ENCODE results near the gene ICE1. TPM values are rescaled to one million over a fixed set of nuclear protein-coding genes. Genes with fewer than 3 reads are reported as not detected.
"Not testable (repeated sequence)": the region's sequence is repeated elsewhere in the genome, so short reads cannot be mapped to it uniquely, and the experiment has no call there.

Gene ICE1, protein sequence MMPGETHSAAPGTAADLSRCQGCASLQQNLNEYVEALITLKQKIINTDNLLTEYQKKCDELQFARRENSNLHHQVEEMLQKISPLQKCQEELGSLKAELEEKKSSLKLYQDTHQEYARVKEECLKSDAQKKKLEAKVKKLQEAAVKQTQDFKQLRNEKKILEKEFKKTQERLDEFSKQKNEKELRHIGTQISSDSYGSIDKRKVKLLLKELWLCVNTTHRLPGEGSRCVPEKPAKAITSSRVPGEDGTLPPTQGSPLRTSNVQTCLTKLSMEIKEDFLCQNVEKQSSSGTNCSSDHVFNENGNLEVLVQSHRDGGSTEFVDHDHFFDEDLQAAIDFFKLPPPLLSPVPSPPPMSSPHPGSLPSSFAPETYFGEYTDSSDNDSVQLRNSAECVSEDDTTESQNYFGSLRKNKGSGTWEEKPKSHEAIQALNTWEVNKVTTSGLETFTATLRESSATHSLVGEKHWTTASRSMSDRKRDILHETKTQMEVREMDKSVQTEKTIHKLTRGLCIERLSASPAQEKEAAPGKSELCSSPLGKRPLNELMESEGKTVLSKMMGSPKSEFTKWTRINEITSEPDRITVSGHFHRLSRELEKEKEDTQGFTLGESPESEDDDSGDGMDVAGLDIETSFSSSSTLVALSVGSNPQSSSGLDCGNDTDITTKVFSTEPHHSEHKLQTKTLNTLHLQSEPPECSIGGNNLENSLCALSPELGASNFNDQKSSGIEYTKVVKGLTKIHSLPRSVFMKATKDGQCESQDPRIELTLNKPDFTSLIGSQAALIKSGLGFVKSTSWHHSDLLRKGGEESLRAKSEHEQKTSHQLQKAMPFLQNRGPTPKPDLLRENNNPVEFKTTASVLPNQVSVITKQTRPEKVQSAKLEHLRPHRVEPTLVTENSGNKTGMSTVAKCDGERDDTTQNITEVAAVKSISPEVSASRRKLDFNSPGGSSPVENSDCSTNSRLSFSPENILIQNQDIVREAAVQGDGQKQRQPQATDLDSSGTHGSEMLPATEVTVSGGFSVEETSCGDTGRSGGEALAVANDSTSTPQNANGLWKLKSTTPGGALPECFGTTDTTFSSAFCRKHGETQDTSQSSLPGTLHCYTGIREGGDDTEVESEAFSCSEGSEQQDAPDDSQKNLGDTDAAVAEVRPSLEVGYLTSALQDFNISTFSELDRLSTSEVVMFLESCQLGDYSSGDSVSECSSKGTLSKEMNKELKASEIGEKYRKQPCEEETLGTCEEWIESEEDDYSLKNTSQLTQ (N-terminal part only)
- 20.3 and 24.4 TPM in 2 replicates for total RNA-seq (2014; rRNA removed; shearing (Covaris generic))

DNA sequence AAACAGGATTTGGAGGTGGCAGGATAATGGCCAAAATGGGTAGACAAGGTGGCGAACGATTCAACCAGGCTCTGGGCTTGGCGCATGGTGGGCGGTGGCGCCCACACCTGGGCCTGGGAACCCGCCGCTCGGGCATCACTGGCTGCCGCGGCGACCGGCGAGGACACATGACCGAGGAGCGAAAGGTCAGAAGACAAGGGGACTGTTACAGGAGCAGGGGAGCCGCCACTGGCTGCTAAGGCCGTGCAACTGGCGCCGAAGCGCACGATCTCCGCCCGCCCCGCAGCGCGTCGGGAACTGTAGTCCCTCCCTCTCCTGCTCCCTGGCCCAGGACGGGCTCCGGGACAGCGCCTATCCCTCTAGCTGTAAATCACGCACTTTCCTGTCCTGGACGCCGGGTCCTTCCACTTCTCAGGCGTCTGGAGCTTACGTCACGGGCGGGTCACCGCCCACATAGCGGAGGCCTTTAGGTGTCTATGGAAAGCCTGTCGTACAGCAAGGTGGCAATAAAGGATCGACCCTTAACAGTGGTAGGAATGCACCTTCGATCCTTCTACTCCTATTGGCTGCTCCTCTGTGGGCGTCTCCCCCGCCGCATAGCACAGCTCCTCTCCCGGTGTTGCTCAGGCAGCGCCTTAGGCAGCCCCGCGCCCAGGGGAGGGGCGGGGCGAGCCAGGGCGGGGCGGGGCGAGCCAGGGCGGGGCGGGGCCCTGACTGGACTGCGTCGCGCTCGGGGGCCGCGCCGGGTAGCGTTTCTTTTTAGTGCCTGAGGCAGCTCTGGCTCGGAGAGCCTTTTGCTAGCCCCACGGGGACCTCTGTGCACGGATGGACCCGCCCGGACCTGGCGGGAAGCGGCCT, at the start of gene ICE1:
TSS of gene ICE1 (plus strand) at position 717 of the 858 bp plus-strand sequence. CDS start 239 bp downstream, outside the sequence.
- DNase-seq (ENCODE audit: low read depth): peak; percentile 98

- no peak for DNase-seq (ENCODE audit: low read depth)
These were observed 49.5 kb upstream of the ICE1 start for GRCh38 chr5:5372930-5373329.

- DNase-seq (ENCODE audit: low read depth): no peak
These were observed 49.0 kb upstream of the ICE1 start for GRCh38 chr5:5373351-5373989.

- DNase-seq (ENCODE audit: low read depth): peak; percentile 76
These were observed 48.3 kb upstream of the ICE1 start for GRCh38 chr5:5374009-5374715.

DNA sequence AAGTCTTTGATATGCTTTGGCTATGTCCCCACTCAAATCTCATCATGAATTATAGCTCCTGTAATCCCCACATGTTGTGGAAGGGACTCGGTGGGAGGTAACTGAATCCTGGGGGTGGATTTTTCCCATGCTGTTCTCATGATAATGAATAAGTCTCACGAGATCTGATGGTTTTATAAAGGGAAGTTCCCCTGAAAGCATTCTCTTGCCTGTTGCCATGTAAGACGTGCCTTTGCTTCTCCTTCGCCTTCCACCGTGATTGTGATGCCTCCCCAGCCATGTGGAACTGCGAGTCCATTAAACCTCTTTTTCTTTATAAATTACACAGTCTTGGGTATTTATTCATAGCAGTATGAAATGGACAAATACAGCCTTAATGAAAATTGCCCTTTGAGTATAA, 44.7 kb upstream of the ICE1 start:
- no peak for DNase-seq (ENCODE audit: low read depth)

DNA sequence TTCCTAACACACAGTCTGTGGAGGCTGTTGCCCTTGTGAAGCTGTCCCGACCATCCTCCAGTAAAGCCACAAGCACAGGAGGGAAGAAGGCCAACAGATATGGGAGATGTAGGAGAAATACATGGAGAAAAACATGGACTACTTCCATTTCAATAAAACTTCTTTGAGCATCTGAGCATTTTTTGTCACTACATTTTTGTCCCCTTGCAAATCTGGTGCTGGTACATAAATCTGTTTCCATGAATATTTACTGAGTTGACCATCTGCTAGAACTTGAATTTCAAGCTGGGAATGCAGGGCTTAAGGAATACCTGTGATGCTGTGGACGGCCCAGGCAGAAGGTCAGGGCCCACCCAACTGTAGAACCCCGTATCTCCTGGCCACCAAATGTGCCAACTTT, 43.9 kb upstream of the ICE1 start:
- DNase-seq (ENCODE audit: low read depth): no peak

DNA sequence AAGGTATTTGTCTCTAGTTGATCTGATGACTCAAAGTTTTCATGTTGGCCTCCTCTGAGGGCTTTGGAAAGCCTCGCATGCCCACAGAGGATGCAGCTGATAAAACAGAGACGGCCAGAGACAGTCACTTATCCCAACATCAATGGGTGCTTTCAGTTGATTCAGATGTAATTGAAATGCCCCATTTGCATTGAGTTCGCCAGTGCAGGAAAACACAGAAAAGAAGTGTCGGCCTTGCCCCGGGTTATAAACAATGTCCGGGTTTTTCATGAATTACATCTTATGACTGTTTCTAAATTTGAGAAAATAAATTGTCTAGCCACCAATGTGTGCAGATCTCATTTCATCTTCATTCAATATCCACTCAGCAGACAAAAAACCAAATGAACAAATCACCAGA, 42.2 kb upstream of the ICE1 start:
- DNase-seq (ENCODE audit: low read depth): peak; percentile 41

- no peak for DNase-seq (ENCODE audit: low read depth)
These were observed 41.1 kb upstream of the ICE1 start for GRCh38 chr5:5381310-5381913.

- DNase-seq (ENCODE audit: low read depth): no peak
These were observed 39.0 kb upstream of the ICE1 start for GRCh38 chr5:5383461-5383860.

DNA sequence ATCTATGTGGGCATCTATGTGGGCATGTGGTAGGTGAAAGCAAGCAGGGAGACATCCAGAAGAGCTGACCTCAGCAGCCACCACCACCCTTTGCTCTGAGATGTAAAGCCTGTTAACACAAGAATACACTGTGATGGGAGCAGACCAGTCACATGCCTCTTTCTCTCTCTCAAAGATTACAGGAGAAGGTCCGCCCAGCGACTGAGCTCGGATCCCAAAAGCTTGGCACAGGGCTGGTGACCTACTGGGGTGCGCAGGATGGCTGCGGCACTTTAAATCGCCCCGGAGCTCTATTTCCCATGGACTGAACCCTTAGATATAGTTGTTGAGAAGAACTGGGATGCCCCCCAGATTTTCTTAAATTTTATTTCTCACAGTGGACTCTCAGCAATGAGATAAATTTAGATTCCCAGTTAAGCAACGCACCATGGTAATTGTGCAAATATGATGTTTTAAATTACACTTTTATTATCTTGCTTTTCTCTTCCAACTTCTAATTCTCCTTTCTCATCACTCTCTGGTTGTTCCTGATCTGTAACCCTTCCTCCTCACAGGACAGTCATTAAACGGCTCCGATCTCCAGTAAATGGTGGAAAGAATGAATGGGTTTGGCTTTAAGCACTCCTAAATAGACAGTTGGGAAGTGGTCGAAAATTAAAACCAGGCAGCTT, 37.7 kb upstream of the ICE1 start:
- no peak for DNase-seq (ENCODE audit: low read depth)

GRCh38 chr5:5385331-5385662, 37.2 kb upstream of the ICE1 start:
- no peak for DNase-seq (ENCODE audit: low read depth)

DNA sequence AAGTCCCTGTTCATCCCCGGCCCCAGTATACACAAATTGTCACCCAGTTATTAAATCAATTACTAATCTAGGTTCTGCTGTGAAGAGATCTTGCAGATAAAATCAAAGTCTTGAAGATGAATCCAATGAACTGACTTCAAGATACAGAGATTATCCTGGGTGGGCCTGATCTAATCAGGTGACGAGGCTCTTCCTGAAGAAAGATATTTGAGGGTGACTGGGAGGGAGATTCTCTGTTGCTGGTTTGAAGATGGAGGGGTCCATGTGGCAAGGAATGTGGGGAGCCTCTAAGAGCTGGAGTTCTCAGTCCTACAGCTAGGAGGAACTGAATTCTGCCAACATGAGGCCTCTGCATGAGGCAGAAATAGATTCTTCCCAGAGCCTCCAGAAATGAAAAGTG, 36.1 kb upstream of the ICE1 start:
- no peak for DNase-seq (ENCODE audit: low read depth)

DNA sequence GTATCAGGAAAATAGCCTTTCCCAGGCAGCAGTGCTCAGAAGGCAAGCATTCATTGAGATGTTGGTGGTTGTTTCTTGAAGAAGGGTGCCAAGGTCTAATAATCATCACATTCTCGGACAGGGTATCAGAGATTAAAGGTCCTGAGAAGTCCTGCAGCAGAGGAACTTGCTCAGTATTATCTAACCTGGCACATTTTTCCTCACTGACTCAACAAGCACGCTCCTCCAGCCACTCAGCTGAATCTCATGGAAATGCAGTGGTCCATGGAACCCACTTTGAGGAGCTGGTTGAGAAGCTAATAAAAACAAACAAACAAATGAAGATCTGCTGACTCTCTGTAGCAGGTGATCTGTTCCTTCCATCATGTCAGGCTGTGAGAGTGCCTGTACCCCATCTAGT, 35.3 kb upstream of the ICE1 start:
- DNase-seq (ENCODE audit: low read depth): no peak

GRCh38 chr5:5387777-5388176, 34.7 kb upstream of the ICE1 start:
- no peak for DNase-seq (ENCODE audit: low read depth)

DNA sequence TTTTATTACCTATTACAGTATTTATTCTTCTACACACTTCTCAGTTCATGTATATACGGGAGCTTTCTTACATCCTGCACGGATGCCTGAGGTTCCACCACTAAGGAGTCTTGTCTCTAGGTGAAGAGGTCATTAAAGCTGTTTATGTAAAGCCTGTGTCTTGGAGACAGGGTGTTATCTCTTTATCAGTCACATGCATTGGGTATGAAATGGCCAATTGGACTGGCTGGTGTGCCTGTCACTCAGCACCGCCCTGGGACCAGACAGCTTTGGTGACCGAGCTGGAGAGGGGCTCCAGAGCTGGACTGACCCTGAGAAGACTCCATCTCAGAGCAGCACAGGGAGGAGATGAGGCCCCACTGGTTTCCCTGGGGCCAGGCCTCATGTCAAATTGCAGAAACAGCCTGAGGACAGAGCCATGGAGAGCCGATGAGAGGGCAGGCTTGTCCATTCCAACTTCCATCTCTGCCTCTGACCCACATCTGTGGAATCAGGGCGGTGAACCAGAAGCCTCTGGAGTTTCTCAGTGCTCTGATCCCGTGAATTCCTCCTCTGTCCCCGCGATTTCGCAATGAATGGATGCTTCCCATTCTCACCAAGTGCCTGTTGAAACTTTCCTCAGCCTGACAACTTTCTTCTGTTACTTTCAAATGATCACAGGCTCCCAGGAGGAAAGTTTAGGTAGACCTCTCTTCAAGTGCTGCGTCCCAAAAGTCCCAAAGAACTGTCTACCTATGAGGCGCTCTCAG, 32.2 kb upstream of the ICE1 start:
- not testable (repeated sequence) for DNase-seq (ENCODE audit: low read depth)

GRCh38 chr5:5392504-5392903, 30.0 kb upstream of the ICE1 start:
- DNase-seq (ENCODE audit: low read depth): not testable (repeated sequence)

DNA sequence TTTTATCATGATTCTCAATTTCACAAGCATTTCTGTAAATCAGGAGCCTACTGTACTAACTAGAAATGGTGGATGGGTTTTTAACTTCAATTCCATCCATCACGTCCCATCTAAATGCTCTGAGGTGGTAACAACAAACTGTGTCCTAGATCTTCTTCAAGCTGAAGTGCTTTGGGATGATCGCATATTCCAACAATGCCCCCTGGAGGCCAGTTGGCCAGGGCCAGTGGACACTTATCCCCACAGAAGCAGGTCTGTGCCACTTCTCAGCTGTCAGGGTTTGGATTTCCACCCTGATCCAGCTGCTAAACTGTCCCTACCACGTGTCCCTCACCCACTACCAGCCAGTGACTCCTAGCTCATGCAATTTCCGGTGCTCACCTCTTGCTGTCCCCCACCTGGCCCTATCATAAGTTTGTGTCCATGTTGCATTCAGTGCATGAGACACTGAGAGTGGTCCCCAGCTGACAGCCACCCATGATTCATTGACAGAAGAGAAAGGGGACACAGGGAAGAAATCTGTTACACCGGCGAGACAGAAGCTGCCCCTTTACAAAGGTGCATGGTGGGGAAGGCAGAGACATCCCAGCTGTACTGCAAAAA, 28.0 kb upstream of the ICE1 start:
- peak; percentile 68 for DNase-seq (ENCODE audit: low read depth)

GRCh38 chr5:5395093-5395492, 27.4 kb upstream of the ICE1 start:
- DNase-seq (ENCODE audit: low read depth): not testable (repeated sequence)

All from Daoy (cell line).